HepG2 (cell line): ENCODE data around the gene TALDO1. TPM values are rescaled to one million over a fixed set of nuclear protein-coding genes. Genes with fewer than 3 reads are reported as not detected.

ENCODE experiments used
- ATF7 ChIP-seq, 2 experiments: fragments of 450-650 bp in 1 of 2; sonication (generic) in 1 of 2; formaldehyde crosslinking in 1 of 2; IDR thresholded peaks; 2 replicates each; pipeline versions ENCODE4 v1.4.0 to v1.6.1; 2016 to 2020; ENCODE audit warnings: antibody characterized with exemption in 1 of 2, mild to moderate bottlenecking in 1 of 2, missing genetic modification reagents in 1 of 2
- DZIP1 ChIP-seq: sonication (generic); formaldehyde crosslinking; IDR thresholded peaks from 2 replicates; pipeline ENCODE4 v1.5.0; 2020; ENCODE audit warnings: mild to moderate bottlenecking, missing genetic modification reagents
- FOXO1 ChIP-seq: sonication (generic); formaldehyde crosslinking; IDR thresholded peaks from 2 replicates; pipeline ENCODE4 v1.4.0; 2020; ENCODE audit warnings: missing genetic modification reagents
- IKZF5 ChIP-seq: IDR thresholded peaks from 2 replicates; pipeline ENCODE4 v1.6.1; 2018; ENCODE audit warnings: missing genetic modification reagents, mild to moderate bottlenecking, missing compliant biosample characterization
- KLF12 ChIP-seq: sonication (generic); formaldehyde crosslinking; IDR thresholded peaks from 2 replicates; pipeline ENCODE4 v1.4.0; 2020; ENCODE audit warnings: missing genetic modification reagents, borderline replicate concordance
- LCORL ChIP-seq, 2 experiments: fragments of 450-650 bp in 1 of 2; sonication (generic) in 1 of 2; formaldehyde crosslinking in 1 of 2; IDR thresholded peaks; 2 replicates each; pipeline versions ENCODE4 v1.5.0 to v1.6.1; 2017 to 2020; ENCODE audit warnings: antibody characterized with exemption in 1 of 2, missing genetic modification reagents in 1 of 2
- NFRKB ChIP-seq: fragments of 450-650 bp; IDR thresholded peaks from 2 replicates; pipeline ENCODE4 v1.6.1; 2017
- PBX3 ChIP-seq: sonication (generic); formaldehyde crosslinking; IDR thresholded peaks from 2 replicates; pipeline ENCODE4 v1.8.1; 2023; ENCODE audit warnings: missing genetic modification reagents, inconsistent platforms, borderline replicate concordance
- POLR2AphosphoS5 ChIP-seq: IDR thresholded peaks from 2 replicates; pipeline ENCODE4 v1.6.1; 2012; ENCODE audit warnings: low read depth, low read length
- RNF219 ChIP-seq: sonication (generic); formaldehyde crosslinking; IDR thresholded peaks from 2 replicates; pipeline ENCODE4 v1.5.0; 2020; ENCODE audit warnings: mild to moderate bottlenecking, missing genetic modification reagents
- ZBED4 ChIP-seq: sonication (generic); formaldehyde crosslinking; IDR thresholded peaks from 2 replicates; pipeline ENCODE4 v1.4.0; 2020; ENCODE audit warnings: missing genetic modification reagents, borderline replicate concordance
- ZNF639 ChIP-seq: conservative IDR thresholded peaks from 2 replicates; pipeline ENCODE4 v1.6.1; 2018; ENCODE audit warnings: missing genetic modification reagents
- ZNF782 ChIP-seq: sonication (generic); formaldehyde crosslinking; IDR thresholded peaks from 2 replicates; pipeline ENCODE4 v1.4.0; 2020; ENCODE audit warnings: missing genetic modification reagents, mild to moderate bottlenecking, borderline replicate concordance
- ZSCAN31 ChIP-seq: sonication (generic); formaldehyde crosslinking; IDR thresholded peaks from 2 replicates; pipeline ENCODE4 v1.5.0; 2020; ENCODE audit warnings: low read depth, mild to moderate bottlenecking, missing genetic modification reagents
- polyA plus RNA-seq, 8 experiments: library from polyadenylated mRNA; depleted of rRNA in 3 of 8; stranded (reverse) in 7 of 8; unstranded in 1 of 8; fragments of >200 nt; fragmentation: Illumina TruSeq in 4 of 8; extraction: Trizol in 4 of 8; gene quantifications; 2 replicates each; pipeline versions ENCODE4 v1.2.1 to v1.2.3, GENCODE V29; 2011 to 2016; ENCODE audit warnings: low read depth in 4 of 8, missing spikeins in 1 of 8, mixed read lengths in 1 of 8; ENCODE audit not compliant: insufficient read depth in 1 of 8
- total RNA-seq, 5 experiments: library from RNA; depleted of rRNA; stranded (reverse); fragments of >200 nt; fragmentation: Illumina TruSeq; extraction: Trizol; gene quantifications; 2 replicates each; pipeline ENCODE4 v1.2.3, GENCODE V29; 2016; ENCODE audit warnings: low read depth in 1 of 5

TALDO1 gene
- total and polyA plus RNA-seq, 2 of the 13 experiments (the other 11 are each of a cell fraction or from before 2014, with no cell fraction given) = 107 to 240 TPM

- TF ChIP-seq RNF219 (CRISPR knock-in tag) (no peak), NFRKB (no peak), POLR2AphosphoS5 (peak; percentile 32; the same call in 1 of the 2 replicates), ZBED4 (CRISPR knock-in tag) (no peak), ATF7 (IDR thresholded peaks at IDR 0.05) (no peak), ATF7 (CRISPR knock-in tag; IDR thresholded peaks at IDR 0.05) (no peak), FOXO1 (peak; percentile 7; the same call in 1 of the 2 replicates), IKZF5 (CRISPR knock-in tag) (no peak), ZNF639 (CRISPR knock-in tag) (no peak), PBX3 (no peak), KLF12 (CRISPR knock-in tag) (no peak), LCORL (IDR thresholded peaks at IDR 0.05) (no peak), LCORL (CRISPR knock-in tag; IDR thresholded peaks at IDR 0.05) (peak; percentile 74), ZSCAN31 (CRISPR knock-in tag) (0 out of 2 replicates have a peak, but pooled peaks have one; percentile 7), DZIP1 (CRISPR knock-in tag) (0 out of 2 replicates have a peak, but pooled peaks have one; percentile 19), ZNF782 (CRISPR knock-in tag) (no peak)
Observed at GRCh38 chr11:705646-706438, 41.4 kb upstream of the TALDO1 start, which contains the start of gene EPS8L2 (continued).
